Measurements from ENCODE around the gene DDX51.

DDX51 gene

DNA sequence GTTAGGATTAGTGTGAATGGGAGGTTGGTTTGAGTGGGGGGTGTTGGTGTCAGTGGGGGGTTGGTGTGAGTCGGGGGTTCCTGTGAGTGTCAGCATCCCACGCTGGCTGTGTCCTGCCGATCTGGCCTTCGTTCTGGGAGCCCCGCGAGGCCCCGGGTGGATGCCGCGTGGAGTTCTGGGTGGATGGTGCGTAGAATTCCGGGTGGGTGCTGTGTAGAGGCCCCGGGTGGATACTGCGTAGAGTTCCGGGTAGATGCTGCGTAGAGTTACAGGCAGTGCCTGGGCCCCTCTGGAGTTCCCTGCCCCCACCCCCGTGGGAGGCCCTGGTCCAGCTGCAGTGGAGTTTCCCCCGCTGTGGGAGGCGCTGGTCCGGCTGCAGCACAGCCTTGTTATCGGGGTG is 8.8 kb upstream of the DDX51 start:
- ATAC-seq: no peak
- TF ChIP-seq ESRRG (CRISPR knock-in tag; IDR thresholded peaks at IDR 0.05) (no peak), BACH2 (CRISPR knock-in tag; IDR thresholded peaks at IDR 0.05; ENCODE audit: borderline replicate concordance) (no peak)

DNA sequence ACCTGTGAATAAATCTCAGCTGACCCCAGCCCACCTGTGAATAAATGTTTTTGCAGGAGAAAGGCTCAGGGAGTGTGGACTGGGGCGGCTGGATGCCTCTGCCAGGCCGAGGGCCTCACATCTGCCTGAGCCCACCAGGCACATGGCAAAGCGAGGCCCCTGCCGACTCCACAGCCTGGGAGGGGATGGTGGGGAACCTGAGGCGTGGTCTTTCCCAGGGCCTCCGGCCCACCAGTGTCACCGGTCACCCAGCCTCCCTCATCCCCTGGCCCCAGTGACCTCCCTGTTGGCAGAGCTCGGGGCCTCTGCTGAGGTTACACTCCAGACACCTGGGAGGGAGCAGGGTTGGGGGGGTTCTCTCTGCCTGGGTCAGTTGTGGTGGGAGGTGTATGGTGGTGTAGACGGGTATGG is 8.3 kb upstream of the DDX51 start:
- TF ChIP-seq, protein P1, sequence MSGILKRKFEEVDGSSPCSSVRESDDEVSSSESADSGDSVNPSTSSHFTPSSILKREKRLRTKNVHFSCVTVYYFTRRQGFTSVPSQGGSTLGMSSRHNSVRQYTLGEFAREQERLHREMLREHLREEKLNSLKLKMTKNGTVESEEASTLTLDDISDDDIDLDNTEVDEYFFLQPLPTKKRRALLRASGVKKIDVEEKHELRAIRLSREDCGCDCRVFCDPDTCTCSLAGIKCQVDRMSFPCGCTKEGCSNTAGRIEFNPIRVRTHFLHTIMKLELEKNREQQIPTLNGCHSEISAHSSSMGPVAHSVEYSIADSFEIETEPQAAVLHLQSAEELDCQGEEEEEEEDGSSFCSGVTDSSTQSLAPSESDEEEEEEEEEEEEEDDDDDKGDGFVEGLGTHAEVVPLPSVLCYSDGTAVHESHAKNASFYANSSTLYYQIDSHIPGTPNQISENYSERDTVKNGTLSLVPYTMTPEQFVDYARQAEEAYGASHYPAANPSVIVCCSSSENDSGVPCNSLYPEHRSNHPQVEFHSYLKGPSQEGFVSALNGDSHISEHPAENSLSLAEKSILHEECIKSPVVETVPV (CRISPR knock-in tag; IDR thresholded peaks at IDR 0.05): no peak
- no peak for TF ChIP-seq SNAI2 (CRISPR knock-in tag; IDR thresholded peaks at IDR 0.05)
- no peak for TF ChIP-seq ESRRG (CRISPR knock-in tag; IDR thresholded peaks at IDR 0.05)
- no peak for TF ChIP-seq ZNF8 (CRISPR knock-in tag; IDR thresholded peaks at IDR 0.05)
- TF ChIP-seq, protein P2, sequence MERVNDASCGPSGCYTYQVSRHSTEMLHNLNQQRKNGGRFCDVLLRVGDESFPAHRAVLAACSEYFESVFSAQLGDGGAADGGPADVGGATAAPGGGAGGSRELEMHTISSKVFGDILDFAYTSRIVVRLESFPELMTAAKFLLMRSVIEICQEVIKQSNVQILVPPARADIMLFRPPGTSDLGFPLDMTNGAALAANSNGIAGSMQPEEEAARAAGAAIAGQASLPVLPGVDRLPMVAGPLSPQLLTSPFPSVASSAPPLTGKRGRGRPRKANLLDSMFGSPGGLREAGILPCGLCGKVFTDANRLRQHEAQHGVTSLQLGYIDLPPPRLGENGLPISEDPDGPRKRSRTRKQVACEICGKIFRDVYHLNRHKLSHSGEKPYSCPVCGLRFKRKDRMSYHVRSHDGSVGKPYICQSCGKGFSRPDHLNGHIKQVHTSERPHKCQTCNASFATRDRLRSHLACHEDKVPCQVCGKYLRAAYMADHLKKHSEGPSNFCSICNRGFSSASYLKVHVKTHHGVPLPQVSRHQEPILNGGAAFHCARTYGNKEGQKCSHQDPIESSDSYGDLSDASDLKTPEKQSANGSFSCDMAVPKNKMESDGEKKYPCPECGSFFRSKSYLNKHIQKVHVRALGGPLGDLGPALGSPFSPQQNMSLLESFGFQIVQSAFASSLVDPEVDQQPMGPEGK (CRISPR knock-in tag; IDR thresholded peaks at IDR 0.05; ENCODE audit: borderline replicate concordance): no peak
- TF ChIP-seq TOX (CRISPR knock-in tag; IDR thresholded peaks at IDR 0.05; ENCODE audit: borderline replicate concordance): no peak
- no peak for TF ChIP-seq CSDC2 (CRISPR knock-in tag; IDR thresholded peaks at IDR 0.05)
- ATAC-seq: no peak

DNA sequence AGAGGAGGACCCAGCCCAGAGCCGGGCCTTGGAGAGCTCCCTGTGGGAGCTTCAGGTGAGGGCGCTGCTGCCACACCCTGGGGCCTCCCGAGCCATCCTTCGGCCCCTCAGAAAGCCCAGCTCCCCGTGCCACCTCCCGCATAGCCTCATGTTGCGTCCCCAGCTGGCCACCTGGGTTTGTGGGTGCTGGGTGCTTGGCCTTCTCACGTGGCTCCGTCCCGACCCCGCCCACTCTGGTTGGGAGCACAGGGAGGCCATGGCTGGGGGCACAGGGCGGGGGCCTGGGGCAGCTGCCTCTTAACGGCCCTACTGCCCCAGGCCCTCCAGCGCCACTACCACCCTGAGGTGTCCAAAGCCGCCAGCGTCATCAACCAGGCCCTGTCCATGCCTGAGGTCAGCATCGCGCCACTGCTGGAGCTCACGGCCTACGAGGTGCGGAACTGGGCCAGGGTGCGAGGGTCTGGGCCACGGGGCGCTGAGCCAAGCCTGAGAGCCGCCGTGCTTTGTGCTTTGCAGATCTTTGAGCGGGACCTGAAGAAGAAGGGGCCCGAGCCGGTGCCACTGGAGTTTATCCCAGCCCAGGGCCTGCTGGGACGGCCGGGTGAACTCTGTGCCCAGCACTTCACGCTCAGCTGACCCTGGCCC is 7.8 kb upstream of the DDX51 start:
- no peak for ATAC-seq
- TF ChIP-seq CSDC2 (CRISPR knock-in tag; IDR thresholded peaks at IDR 0.05) (no peak), ISL1 (CRISPR knock-in tag; IDR thresholded peaks at IDR 0.05) (no peak), RARB (CRISPR knock-in tag; IDR thresholded peaks at IDR 0.05) (no peak), ZC3H10 (CRISPR knock-in tag; IDR thresholded peaks at IDR 0.05) (no peak)
- TF ChIP-seq, protein P3, sequence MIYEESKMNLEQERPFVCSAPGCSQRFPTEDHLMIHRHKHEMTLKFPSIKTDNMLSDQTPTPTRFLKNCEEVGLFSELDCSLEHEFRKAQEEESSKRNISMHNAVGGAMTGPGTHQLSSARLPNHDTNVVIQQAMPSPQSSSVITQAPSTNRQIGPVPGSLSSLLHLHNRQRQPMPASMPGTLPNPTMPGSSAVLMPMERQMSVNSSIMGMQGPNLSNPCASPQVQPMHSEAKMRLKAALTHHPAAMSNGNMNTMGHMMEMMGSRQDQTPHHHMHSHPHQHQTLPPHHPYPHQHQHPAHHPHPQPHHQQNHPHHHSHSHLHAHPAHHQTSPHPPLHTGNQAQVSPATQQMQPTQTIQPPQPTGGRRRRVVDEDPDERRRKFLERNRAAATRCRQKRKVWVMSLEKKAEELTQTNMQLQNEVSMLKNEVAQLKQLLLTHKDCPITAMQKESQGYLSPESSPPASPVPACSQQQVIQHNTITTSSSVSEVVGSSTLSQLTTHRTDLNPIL (CRISPR knock-in tag; IDR thresholded peaks at IDR 0.05; ENCODE audit: low read depth): no peak

DNA sequence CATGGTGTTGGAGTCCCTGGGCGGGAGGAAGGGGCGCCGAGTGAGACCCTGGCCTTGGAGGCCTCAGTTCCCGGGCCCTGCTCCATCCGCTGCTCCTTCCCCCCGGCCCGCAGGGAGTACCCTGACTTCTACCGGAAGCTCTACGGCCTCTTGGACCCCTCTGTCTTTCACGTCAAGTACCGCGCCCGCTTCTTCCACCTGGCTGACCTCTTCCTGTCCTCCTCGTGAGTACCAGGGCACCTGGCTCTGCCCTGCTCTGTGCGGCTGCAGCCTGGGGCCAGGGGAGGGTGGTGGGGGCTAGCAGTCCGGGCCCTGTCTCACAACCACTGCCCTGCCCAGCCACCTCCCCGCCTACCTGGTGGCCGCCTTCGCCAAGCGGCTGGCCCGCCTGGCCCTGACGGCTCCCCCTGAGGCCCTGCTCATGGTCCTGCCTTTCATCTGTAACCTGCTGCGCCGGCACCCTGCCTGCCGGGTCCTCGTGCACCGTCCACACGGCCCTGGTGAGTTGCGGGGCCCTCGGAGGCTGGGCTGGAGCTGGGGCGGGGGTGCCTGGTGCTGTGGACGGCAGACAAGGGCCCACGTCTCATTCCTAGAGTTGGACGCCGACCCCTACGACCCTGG is 7.1 kb upstream of the DDX51 start:
- no peak for TF ChIP-seq ZFP3 (CRISPR knock-in tag; IDR thresholded peaks at IDR 0.05)
- TF ChIP-seq, protein P1 (CRISPR knock-in tag; IDR thresholded peaks at IDR 0.05): no peak
- no peak for TF ChIP-seq ISL1 (CRISPR knock-in tag; IDR thresholded peaks at IDR 0.05)
- no peak for TF ChIP-seq CSDC2 (CRISPR knock-in tag; IDR thresholded peaks at IDR 0.05)
- TF ChIP-seq ZNF70 (CRISPR knock-in tag; IDR thresholded peaks at IDR 0.05): no peak
- no peak for ATAC-seq

DNA sequence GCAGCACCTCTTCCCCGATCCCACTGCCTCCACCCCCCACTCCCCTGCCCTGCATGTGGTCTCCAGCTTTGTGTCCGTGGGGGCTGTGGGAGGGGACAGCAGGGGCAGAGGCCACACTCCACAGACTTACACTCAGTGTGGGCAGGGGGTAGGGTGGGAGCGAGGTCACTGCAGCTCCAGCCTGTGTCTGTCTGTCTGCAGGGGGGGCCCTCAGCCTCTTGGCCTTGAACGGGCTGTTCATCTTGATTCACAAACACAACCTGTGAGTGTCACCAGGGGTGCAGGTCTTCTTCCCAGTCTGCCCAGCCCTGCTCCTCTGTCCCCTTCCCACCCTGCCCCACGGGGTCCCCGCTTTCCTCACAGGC is 6.6 kb upstream of the DDX51 start:
- ATAC-seq: no peak
- TF ChIP-seq, protein P4, sequence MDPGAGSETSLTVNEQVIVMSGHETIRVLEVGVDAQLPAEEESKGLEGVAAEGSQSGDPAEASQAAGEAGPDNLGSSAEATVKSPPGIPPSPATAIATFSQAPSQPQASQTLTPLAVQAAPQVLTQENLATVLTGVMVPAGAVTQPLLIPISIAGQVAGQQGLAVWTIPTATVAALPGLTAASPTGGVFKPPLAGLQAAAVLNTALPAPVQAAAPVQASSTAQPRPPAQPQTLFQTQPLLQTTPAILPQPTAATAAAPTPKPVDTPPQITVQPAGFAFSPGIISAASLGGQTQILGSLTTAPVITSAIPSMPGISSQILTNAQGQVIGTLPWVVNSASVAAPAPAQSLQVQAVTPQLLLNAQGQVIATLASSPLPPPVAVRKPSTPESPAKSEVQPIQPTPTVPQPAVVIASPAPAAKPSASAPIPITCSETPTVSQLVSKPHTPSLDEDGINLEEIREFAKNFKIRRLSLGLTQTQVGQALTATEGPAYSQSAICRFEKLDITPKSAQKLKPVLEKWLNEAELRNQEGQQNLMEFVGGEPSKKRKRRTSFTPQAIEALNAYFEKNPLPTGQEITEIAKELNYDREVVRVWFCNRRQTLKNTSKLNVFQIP (CRISPR knock-in tag; IDR thresholded peaks at IDR 0.05; ENCODE audit: borderline replicate concordance, low read depth): no peak
- no peak for TF ChIP-seq CSDC2 (CRISPR knock-in tag; IDR thresholded peaks at IDR 0.05)
- TF ChIP-seq ESRRG (CRISPR knock-in tag; IDR thresholded peaks at IDR 0.05): no peak
- TF ChIP-seq ZFP30 (CRISPR knock-in tag; IDR thresholded peaks at IDR 0.05): no peak
- no peak for TF ChIP-seq ARNTL (CRISPR knock-in tag; IDR thresholded peaks at IDR 0.05; ENCODE audit: borderline replicate concordance, low read depth)
- TF ChIP-seq, protein P5, sequence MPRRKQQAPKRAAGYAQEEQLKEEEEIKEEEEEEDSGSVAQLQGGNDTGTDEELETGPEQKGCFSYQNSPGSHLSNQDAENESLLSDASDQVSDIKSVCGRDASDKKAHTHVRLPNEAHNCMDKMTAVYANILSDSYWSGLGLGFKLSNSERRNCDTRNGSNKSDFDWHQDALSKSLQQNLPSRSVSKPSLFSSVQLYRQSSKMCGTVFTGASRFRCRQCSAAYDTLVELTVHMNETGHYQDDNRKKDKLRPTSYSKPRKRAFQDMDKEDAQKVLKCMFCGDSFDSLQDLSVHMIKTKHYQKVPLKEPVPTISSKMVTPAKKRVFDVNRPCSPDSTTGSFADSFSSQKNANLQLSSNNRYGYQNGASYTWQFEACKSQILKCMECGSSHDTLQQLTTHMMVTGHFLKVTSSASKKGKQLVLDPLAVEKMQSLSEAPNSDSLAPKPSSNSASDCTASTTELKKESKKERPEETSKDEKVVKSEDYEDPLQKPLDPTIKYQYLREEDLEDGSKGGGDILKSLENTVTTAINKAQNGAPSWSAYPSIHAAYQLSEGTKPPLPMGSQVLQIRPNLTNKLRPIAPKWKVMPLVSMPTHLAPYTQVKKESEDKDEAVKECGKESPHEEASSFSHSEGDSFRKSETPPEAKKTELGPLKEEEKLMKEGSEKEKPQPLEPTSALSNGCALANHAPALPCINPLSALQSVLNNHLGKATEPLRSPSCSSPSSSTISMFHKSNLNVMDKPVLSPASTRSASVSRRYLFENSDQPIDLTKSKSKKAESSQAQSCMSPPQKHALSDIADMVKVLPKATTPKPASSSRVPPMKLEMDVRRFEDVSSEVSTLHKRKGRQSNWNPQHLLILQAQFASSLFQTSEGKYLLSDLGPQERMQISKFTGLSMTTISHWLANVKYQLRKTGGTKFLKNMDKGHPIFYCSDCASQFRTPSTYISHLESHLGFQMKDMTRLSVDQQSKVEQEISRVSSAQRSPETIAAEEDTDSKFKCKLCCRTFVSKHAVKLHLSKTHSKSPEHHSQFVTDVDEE (CRISPR knock-in tag; IDR thresholded peaks at IDR 0.05): no peak
- TF ChIP-seq TOX (CRISPR knock-in tag; IDR thresholded peaks at IDR 0.05; ENCODE audit: borderline replicate concordance): no peak
- no peak for TF ChIP-seq PPARA (CRISPR knock-in tag; IDR thresholded peaks at IDR 0.05; ENCODE audit: borderline replicate concordance)
- no peak for TF ChIP-seq GLIS3 (CRISPR knock-in tag; IDR thresholded peaks at IDR 0.05)
- TF ChIP-seq BACH2 (CRISPR knock-in tag; IDR thresholded peaks at IDR 0.05; ENCODE audit: borderline replicate concordance): no peak
- no peak for TF ChIP-seq ZNF8 (CRISPR knock-in tag; IDR thresholded peaks at IDR 0.05)
- TF ChIP-seq, protein P3 (CRISPR knock-in tag; IDR thresholded peaks at IDR 0.05; ENCODE audit: low read depth): no peak
- no peak for TF ChIP-seq TCF4 (CRISPR knock-in tag; IDR thresholded peaks at IDR 0.05; ENCODE audit: borderline replicate concordance)
- no peak for TF ChIP-seq ZFP3 (CRISPR knock-in tag; IDR thresholded peaks at IDR 0.05)
- TF ChIP-seq ISL1 (CRISPR knock-in tag; IDR thresholded peaks at IDR 0.05): no peak
- no peak for TF ChIP-seq ZC3H10 (CRISPR knock-in tag; IDR thresholded peaks at IDR 0.05)
- TF ChIP-seq SNAI2 (CRISPR knock-in tag; IDR thresholded peaks at IDR 0.05): no peak

Measured in SK-N-SH treated with all-trans-retinoic acid at 6 μM for 48 hours (cell line).